Neural progenitor cell (in vitro differentiated cells): ENCODE data around the gene PGGT1B. TPM values are rescaled to one million over a fixed set of nuclear protein-coding genes. Genes with fewer than 3 reads are reported as not detected.

Experiments
- DNase-seq: peaks from one replicate; pipeline ENCODE4 v3.0.0-alpha.2; 2016; ENCODE audit warnings: low spot score
- H2AFZ ChIP-seq: fragments of 200-600 bp; sonication (generic); replicated peaks from 2 replicates; pipeline ENCODE4 v1.6.1; 2016; ENCODE audit warnings: antibody characterized with exemption
- H3F3A ChIP-seq: fragments of 200-600 bp; sonication (generic); 2 replicates; pipeline ENCODE4 v1.6.1; 2016; ENCODE audit warnings: antibody characterized with exemption, low read depth
- H3K27ac ChIP-seq: fragments of 200-600 bp; sonication (generic); 2 replicates; pipeline ENCODE4 v1.5.1; 2016; ENCODE audit warnings: mild to moderate bottlenecking
- H3K27me3 ChIP-seq: fragments of 200-600 bp; sonication (generic); 2 replicates; pipeline ENCODE4 v1.6.1; 2016; ENCODE audit warnings: mild to moderate bottlenecking, moderate library complexity
- H3K36me3 ChIP-seq: fragments of 200-600 bp; sonication (generic); 2 replicates; pipeline ENCODE4 v1.5.1; 2016
- H3K4me1 ChIP-seq: fragments of 200-600 bp; sonication (generic); 2 replicates; pipeline ENCODE4 v1.6.1; 2016; ENCODE audit warnings: mixed run types
- H3K4me2 ChIP-seq: fragments of 200-600 bp; sonication (generic); 2 replicates; pipeline ENCODE4 v1.6.1; 2016
- H3K4me3 ChIP-seq: fragments of 200-600 bp; sonication (generic); 2 replicates; pipeline ENCODE4 v1.5.1; 2016
- H3K79me2 ChIP-seq: fragments of 200-600 bp; sonication (generic); 2 replicates; pipeline ENCODE4 v1.6.1; 2016; ENCODE audit warnings: low read depth
- H3K9ac ChIP-seq: fragments of 200-600 bp; sonication (generic); 2 replicates; pipeline ENCODE4 v1.6.1; 2016
- H3K9me3 ChIP-seq: fragments of 200-600 bp; sonication (generic); 2 replicates; pipeline ENCODE4 v1.5.1; 2016; ENCODE audit warnings: low read depth
- H4K20me1 ChIP-seq: fragments of 200-600 bp; sonication (generic); 2 replicates; pipeline ENCODE4 v1.6.1; 2016; ENCODE audit warnings: low read depth
- H3K27ac Mint-ChIP-seq: 3 replicates; pipeline ENCODE4 v1.8.0; 2021; ENCODE audit warnings: mixed read lengths
- H3K27me3 Mint-ChIP-seq: 2 replicates; pipeline ENCODE4 v1.8.0; 2022; ENCODE audit warnings: low read depth, mild to moderate bottlenecking, inconsistent platforms, moderate library complexity, mixed read lengths; ENCODE audit not compliant: insufficient read depth
- H3K36me3 Mint-ChIP-seq: 3 replicates; pipeline ENCODE4 v1.8.0; 2021; ENCODE audit warnings: mixed read lengths
- H3K4me1 Mint-ChIP-seq: 3 replicates; pipeline ENCODE4 v1.8.0; 2021; ENCODE audit warnings: mixed read lengths
- H3K4me3 Mint-ChIP-seq: 3 replicates; pipeline ENCODE4 v1.8.0; 2021; ENCODE audit warnings: mild to moderate bottlenecking, moderate library complexity, mixed read lengths
- H3K9me3 Mint-ChIP-seq: 3 replicates; pipeline ENCODE4 v1.8.0; 2020; ENCODE audit warnings: mixed read lengths
- EZH2 ChIP-seq: fragments of 200-600 bp; sonication (generic); IDR thresholded peaks from 2 replicates; pipeline ENCODE4 v1.6.1; 2017; ENCODE audit warnings: antibody characterized with exemption, mild to moderate bottlenecking, moderate library complexity
- EZH2phosphoT487 ChIP-seq: fragments of 200-600 bp; sonication (generic); IDR thresholded peaks from 2 replicates; pipeline ENCODE4 v1.6.1; 2017; ENCODE audit warnings: antibody characterized with exemption
- total RNA-seq: library from RNA; depleted of rRNA; stranded (reverse); fragments of >200 nt; gene quantifications from 2 replicates; pipeline ENCODE4 v1.2.3, GENCODE V29; 2015; ENCODE audit warnings: low replicate concordance
- TF ChIP-seq, protein P1 (sequence below): fragments of 200-600 bp; sonication (generic); IDR thresholded peaks from 2 replicates; pipeline ENCODE4 v1.5.1; 2017; ENCODE audit warnings: antibody characterized with exemption, mild to moderate bottlenecking

The PGGT1B gene
- total RNA-seq, 1 donor from 2014 or later = 20.6 TPM

DNA sequence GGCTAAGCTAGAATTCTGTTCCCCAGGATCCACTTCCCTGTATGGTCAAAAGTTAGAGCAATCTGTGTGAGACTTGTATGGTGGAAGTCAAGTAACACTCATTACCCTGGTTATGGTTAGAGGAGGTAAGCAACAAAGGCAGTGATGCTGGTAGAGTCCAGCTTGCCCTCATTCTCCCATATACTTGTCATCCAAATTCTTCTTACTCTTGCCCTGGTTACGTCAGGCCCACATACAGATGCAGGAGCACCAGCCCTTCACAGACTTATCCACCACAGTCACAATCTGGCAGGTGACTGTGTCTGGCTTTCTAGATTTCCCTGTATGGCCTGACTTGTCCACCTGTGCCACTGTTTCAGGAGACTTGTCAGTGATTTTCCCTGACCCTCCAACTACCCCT lies 35.4 kb downstream of the PGGT1B start:
- Mint-ChIP-seq H3K27ac (no peak overlapping the region), H3K9me3 (no peaks in the 10 kb centered on the region), H3K4me3 (no peak overlapping the region), H3K36me3 (peaks cover 18% of the 10 kb centered on the region), H3K4me1 (no peaks in the 10 kb centered on the region), H3K27me3 (no peaks in the 10 kb centered on the region)
- no peak for DNase-seq
- Histone ChIP-seq H3K4me1 (no peaks in the 10 kb centered on the region), H3K9me3 (no peaks in the 10 kb centered on the region), H3K36me3 (peaks cover 10% of the 10 kb centered on the region), H3K4me2 (no peak overlapping the region), H3F3A (no peaks in the 10 kb centered on the region), H3K9ac (no peak overlapping the region), H4K20me1 (no peaks in the 10 kb centered on the region), H3K79me2 (no peaks in the 10 kb centered on the region), H3K4me3 (no peak overlapping the region), H3K27me3 (no peaks in the 10 kb centered on the region), H3K27ac (no peak overlapping the region), H2AFZ (no peak overlapping the region)
- no peak for TF ChIP-seq EZH2phosphoT487
- no peak for TF ChIP-seq EZH2
- TF ChIP-seq, protein P1, sequence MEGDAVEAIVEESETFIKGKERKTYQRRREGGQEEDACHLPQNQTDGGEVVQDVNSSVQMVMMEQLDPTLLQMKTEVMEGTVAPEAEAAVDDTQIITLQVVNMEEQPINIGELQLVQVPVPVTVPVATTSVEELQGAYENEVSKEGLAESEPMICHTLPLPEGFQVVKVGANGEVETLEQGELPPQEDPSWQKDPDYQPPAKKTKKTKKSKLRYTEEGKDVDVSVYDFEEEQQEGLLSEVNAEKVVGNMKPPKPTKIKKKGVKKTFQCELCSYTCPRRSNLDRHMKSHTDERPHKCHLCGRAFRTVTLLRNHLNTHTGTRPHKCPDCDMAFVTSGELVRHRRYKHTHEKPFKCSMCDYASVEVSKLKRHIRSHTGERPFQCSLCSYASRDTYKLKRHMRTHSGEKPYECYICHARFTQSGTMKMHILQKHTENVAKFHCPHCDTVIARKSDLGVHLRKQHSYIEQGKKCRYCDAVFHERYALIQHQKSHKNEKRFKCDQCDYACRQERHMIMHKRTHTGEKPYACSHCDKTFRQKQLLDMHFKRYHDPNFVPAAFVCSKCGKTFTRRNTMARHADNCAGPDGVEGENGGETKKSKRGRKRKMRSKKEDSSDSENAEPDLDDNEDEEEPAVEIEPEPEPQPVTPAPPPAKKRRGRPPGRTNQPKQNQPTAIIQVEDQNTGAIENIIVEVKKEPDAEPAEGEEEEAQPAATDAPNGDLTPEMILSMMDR = no peak

DNA sequence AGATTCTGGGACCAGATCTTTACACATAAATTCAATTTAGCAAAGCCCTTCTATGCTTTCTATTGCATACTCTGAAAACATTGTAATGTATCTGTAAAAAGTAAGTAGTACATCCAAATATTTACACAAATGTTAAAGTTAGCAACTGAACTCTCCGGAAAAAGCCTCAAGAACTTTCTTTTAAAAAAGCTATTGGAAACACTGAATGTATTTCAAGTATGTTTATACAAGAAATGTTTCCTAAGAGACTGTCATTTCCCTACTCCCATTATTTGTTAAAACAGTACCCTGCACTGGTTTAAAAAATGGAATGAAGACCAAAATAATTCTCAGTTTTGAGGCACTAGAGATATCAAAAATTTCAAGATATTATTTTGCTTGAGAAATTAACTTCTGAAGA lies 48.1 kb downstream of the PGGT1B start:
- H3K4me3 Mint-ChIP-seq = no peak overlapping the region
- TF ChIP-seq EZH2phosphoT487 (no peak), EZH2 (no peak)
- TF ChIP-seq, protein P1 = no peak
- H3K9me3 Mint-ChIP-seq = no peaks in the 10 kb centered on the region
- no peak overlapping the region for H3K27ac Mint-ChIP-seq
- no peaks in the 10 kb centered on the region for H3K27me3 Mint-ChIP-seq
- peaks cover 3% of the 10 kb centered on the region for H3K4me1 Mint-ChIP-seq
- H2AFZ ChIP-seq = no peak overlapping the region
- H3K4me1 ChIP-seq = no peaks in the 10 kb centered on the region
- no peaks in the 10 kb centered on the region for H3K9me3 ChIP-seq
- no peak overlapping the region for H3K4me2 ChIP-seq
- H3K79me2 ChIP-seq = no peaks in the 10 kb centered on the region
- no peak overlapping the region for H3K27ac ChIP-seq
- no peaks in the 10 kb centered on the region for H3F3A ChIP-seq
- no peak for DNase-seq
- no peaks in the 10 kb centered on the region for H3K27me3 ChIP-seq
- H3K4me3 ChIP-seq = no peak overlapping the region
- H4K20me1 ChIP-seq = no peaks in the 10 kb centered on the region
- H3K36me3 Mint-ChIP-seq = peaks cover 14% of the 10 kb centered on the region
- H3K36me3 ChIP-seq = peaks cover 4% of the 10 kb centered on the region
- no peak overlapping the region for H3K9ac ChIP-seq

- no peak for TF ChIP-seq EZH2phosphoT487
- TF ChIP-seq, protein P1 = no peak
- TF ChIP-seq EZH2 = no peak
- no peaks in the 10 kb centered on the region for H3K9me3 Mint-ChIP-seq
- Histone ChIP-seq H3K4me3 (no peak overlapping the region), H3K4me2 (no peak overlapping the region), H3K4me1 (no peaks in the 10 kb centered on the region), H3K27ac (no peak overlapping the region), H3K36me3 (no peaks in the 10 kb centered on the region), H3K9me3 (no peaks in the 10 kb centered on the region), H3K9ac (no peak overlapping the region), H3K79me2 (no peaks in the 10 kb centered on the region), H2AFZ (no peak overlapping the region), H3F3A (no peaks in the 10 kb centered on the region), H4K20me1 (no peaks in the 10 kb centered on the region), H3K27me3 (no peaks in the 10 kb centered on the region)
- H3K36me3 Mint-ChIP-seq = peaks cover 6% of the 10 kb centered on the region
- H3K27ac Mint-ChIP-seq = no peak overlapping the region
- H3K4me3 Mint-ChIP-seq = no peak overlapping the region
- no peaks in the 10 kb centered on the region for H3K27me3 Mint-ChIP-seq
- H3K4me1 Mint-ChIP-seq = peaks cover 3% of the 10 kb centered on the region
- DNase-seq = no peak
These were observed 53.4 kb downstream of the PGGT1B start for GRCh38 chr5:115209279-115209678.

DNA sequence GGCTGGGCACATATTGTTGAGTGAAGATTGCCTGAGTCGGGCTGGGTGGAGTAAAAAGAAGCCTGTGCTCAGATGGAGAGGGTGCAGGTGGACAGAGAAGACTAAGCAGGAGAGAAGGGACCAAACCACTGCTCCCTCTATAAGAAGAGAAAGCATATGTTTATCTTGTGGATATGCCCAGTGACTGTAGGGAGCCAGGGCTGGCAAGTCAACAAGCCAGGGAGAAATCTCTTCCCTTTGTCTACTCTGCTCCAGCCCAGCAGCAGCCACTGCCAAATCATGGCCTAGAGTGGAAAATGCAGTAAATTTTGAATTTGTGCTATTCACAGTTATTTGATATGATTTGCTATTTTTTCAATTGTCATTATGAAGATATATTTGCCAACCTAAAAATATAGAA lies 59.7 kb downstream of the PGGT1B start:
- Histone ChIP-seq H3F3A (no peaks in the 10 kb centered on the region), H3K4me1 (no peaks in the 10 kb centered on the region), H3K27ac (no peak overlapping the region), H3K4me2 (no peak overlapping the region), H3K9me3 (no peaks in the 10 kb centered on the region), H3K9ac (no peak overlapping the region), H4K20me1 (no peaks in the 10 kb centered on the region), H3K79me2 (no peaks in the 10 kb centered on the region), H3K27me3 (no peaks in the 10 kb centered on the region), H2AFZ (no peak overlapping the region), H3K4me3 (no peak overlapping the region), H3K36me3 (no peaks in the 10 kb centered on the region)
- Mint-ChIP-seq H3K27ac (no peak overlapping the region), H3K9me3 (no peaks in the 10 kb centered on the region), H3K4me1 (no peaks in the 10 kb centered on the region), H3K27me3 (no peaks in the 10 kb centered on the region), H3K36me3 (no peaks in the 10 kb centered on the region), H3K4me3 (no peak overlapping the region)
- DNase-seq = no peak
- TF ChIP-seq EZH2 = no peak
- TF ChIP-seq EZH2phosphoT487 = no peak
- TF ChIP-seq, protein P1 = no peak
